GM12892 (cell line): ENCODE measurements around the gene RPS27L.
"Not testable (repeated sequence)": the region's sequence is repeated elsewhere in the genome, so short reads cannot be mapped to it uniquely, and the experiment has no call there.

ENCODE experiments used
- DNase-seq: peaks from one replicate; pipeline ENCODE4 v3.0.0; 2011; ENCODE audit not compliant: insufficient read length
- FAIRE-seq: peaks from 2 replicates; lab custom pipeline; 2011; peaks lifted over from hg19 to GRCh38; lab: Jason Lieb, UNC
- POLR2A ChIP-seq: IDR thresholded peaks from 2 replicates; pipeline ENCODE4 v1.6.1; 2011; ENCODE audit warnings: low read depth, low read length, control low read depth
- POLR2AphosphoS5 ChIP-seq: IDR thresholded peaks from 2 replicates; pipeline ENCODE4 v1.6.1; 2011; ENCODE audit warnings: low read depth, low read length, control low read depth
- TAF1 ChIP-seq: IDR thresholded peaks from 2 replicates; pipeline ENCODE4 v1.6.1; 2011; ENCODE audit warnings: low read depth, mild to moderate bottlenecking, control low read depth, low read length, borderline replicate concordance

Gene RPS27L

DNA sequence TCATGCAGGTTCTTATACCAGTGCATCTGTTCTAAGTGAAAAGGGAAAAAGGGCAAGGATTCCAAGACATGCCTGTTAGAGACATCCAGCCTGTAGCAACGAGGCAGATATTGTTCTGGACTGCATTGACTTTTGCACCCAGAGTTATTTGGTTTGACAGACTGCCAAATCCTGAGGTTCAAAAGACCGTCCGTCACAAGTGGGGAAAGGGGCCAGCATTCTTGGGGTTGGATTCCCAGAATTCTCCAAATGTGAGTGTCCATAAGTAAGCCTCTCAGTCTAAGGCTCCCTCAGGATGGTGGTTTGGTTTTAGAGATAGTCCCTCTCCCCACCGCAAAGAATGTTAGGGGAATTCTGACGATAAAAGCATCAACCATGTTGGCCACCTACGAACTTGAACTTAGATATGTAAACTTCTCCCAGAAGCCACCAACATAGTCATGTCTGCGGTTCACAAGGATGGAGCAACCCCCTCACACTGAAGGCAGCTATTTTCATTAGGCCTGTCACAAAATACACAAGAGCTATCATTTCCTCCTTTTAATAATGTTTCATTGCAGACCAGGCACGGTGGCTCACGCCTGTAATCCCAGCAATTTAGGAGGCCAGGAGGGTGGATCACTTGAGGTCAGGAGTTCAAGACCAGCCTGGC is 49.3 kb downstream of the RPS27L start:
- FAIRE-seq, result no peak
- no peak for DNase-seq

DNA sequence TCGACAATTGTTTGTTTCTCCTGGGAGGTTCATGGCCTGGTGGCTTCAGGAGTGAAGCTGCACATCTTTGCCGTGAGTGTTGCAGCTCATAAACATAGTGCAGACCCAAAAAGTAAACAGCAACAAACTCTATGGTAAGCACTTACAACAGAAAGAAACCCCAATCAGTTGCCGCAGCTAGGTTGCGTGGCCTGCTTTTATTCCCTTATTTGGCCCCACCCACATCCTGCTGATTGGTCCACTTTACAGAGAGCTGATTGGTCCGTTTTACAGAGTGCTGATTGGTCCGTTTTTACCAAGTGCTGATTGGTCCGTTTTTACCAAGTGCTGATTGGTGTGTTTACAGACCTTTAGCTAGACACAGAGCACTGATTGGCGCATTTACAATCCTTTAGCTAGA is 51.9 kb downstream of the RPS27L start:
- FAIRE-seq, result not testable (repeated sequence)

More for the DNA sequence above, 49.3 kb downstream of the RPS27L start:
- no peak for TF ChIP-seq TAF1
- TF ChIP-seq POLR2AphosphoS5, result no peak
- no peak for TF ChIP-seq POLR2A

DNA sequence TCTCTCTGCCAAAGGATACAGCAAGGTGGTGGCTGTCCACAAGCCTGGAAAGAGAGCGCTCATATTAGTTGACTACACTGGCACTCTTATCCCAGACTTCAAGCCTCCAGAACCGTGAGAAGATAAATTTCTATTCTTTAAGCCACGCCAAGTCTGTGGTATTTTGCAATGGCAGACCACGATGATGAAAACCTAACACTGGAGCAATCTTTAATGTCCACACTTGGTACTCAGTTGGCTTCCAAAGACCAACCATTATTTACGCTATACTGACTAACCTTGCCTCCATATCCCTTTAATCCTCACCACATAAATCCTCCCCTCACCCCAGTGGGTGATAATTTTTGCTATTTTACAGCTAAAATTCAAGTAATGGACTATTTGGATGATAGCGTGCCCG is 52.5 kb downstream of the RPS27L start:
- no peak for DNase-seq
- TF ChIP-seq POLR2A, result no peak
- FAIRE-seq, result no peak

More for the DNA sequence above, 51.9 kb downstream of the RPS27L start:
- DNase-seq, result not testable (repeated sequence)

DNA sequence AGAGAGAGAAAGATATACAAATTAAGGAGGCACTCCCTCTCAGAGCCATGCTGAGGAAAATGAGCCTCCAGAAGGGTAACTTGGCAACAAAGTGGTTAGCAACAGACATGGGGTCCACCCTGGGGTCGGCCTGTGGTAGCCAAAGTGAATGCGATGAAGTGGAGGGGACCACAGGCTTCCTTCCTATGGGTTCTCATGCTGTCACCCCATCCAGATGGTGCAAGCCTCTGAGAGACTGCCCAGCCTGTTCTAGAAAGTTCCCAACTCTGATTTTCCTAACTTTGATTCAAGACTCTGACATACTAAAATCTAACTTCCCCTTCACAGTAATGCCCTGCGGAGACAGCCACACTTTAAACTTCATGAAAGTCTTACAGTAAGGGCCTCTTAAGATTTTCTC is 53.9 kb downstream of the RPS27L start:
- DNase-seq, result no peak
- no peak for FAIRE-seq
- TF ChIP-seq POLR2A (no peak), POLR2AphosphoS5 (no peak), TAF1 (no peak)

DNA sequence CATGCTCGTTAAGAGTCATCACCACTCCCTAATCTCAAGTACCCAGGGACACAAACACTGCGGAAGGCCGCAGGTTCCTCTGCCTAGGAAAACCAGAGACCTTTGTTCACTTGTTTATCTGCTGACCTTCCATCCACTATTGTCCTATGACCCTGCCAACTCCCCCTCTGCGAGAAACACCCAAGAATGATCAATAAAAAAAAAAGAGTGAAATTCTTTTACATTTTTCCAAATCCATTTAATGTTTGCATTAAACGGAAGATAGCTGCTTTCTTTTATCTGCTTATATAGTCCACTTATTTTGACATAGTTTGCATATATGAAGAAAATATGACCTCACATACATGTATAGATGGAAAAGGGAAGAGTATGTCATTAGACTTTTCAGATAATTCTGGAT is 57.7 kb downstream of the RPS27L start:
- not testable (repeated sequence) for DNase-seq, FAIRE-seq

DNA sequence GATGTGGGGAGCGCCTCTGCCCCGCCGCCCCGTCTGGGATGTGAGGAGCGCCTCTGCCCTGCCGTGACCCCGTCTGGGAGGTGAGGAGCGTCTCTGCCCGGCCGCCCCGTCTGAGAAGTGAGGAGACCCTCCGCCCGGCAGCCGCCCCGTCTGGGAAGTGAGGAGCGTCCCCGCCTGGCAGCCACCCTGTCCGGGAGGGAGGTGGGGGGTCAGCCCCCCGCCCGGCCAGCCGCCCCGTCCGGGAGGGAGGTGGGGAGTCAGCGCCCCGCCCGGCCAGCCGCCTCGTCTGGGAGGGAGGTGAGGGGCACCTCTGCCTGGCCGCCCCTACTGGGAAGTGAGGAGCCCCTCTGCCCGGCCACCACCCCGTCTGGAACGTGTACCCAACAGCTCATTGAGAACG is 58.4 kb downstream of the RPS27L start:
- not testable (repeated sequence) for FAIRE-seq, DNase-seq
